Nephron (organoid): ENCODE data around the gene PPP3CA.

Experiments used
- H3K27ac Mint-ChIP-seq, 3 experiments: 2 replicates each; pipeline ENCODE4 v1.8.0; 2020; ENCODE audit warnings: mixed read lengths in 3 of 3, mild to moderate bottlenecking in 2 of 3, moderate library complexity in 1 of 3
- H3K27me3 Mint-ChIP-seq: 2 replicates; pipeline ENCODE4 v1.8.0; 2021; ENCODE audit warnings: low read depth, mild to moderate bottlenecking, moderate library complexity, mixed read lengths
- H3K36me3 Mint-ChIP-seq: 2 replicates; pipeline ENCODE4 v1.8.0; 2020; ENCODE audit warnings: low read depth, mixed read lengths
- H3K4me1 Mint-ChIP-seq: 2 replicates; pipeline ENCODE4 v1.8.0; 2020; ENCODE audit warnings: mixed read lengths
- H3K4me3 Mint-ChIP-seq, 3 experiments: 2 replicates each; pipeline ENCODE4 v1.8.0; 2020; ENCODE audit warnings: mild to moderate bottlenecking in 3 of 3, mixed read lengths in 3 of 3, moderate library complexity in 2 of 3
- H3K9me3 Mint-ChIP-seq: 2 replicates; pipeline ENCODE4 v1.8.0; 2020; ENCODE audit warnings: mixed read lengths
- TF ChIP-seq, protein P1 (sequence below), 3 experiments: fragments of 200-600 bp; sonication (generic); IDR thresholded peaks; one replicate each; pipeline ENCODE4 v1.5.0; 2021; ENCODE audit warnings: antibody characterized with exemption in 3 of 3; ENCODE audit not compliant: unreplicated experiment in 3 of 3

Gene PPP3CA

GRCh38 chr4:101356928-101357327 is 9.6 kb upstream of the PPP3CA start:
- TF ChIP-seq, protein P1, sequence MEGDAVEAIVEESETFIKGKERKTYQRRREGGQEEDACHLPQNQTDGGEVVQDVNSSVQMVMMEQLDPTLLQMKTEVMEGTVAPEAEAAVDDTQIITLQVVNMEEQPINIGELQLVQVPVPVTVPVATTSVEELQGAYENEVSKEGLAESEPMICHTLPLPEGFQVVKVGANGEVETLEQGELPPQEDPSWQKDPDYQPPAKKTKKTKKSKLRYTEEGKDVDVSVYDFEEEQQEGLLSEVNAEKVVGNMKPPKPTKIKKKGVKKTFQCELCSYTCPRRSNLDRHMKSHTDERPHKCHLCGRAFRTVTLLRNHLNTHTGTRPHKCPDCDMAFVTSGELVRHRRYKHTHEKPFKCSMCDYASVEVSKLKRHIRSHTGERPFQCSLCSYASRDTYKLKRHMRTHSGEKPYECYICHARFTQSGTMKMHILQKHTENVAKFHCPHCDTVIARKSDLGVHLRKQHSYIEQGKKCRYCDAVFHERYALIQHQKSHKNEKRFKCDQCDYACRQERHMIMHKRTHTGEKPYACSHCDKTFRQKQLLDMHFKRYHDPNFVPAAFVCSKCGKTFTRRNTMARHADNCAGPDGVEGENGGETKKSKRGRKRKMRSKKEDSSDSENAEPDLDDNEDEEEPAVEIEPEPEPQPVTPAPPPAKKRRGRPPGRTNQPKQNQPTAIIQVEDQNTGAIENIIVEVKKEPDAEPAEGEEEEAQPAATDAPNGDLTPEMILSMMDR (IDR thresholded peaks at IDR 0.05; ENCODE audit: unreplicated experiment in 3 of 3): no peak
- H3K4me3 Mint-ChIP-seq: no peak overlapping the region
- peaks cover 5% of the 10 kb centered on the region for H3K9me3 Mint-ChIP-seq
- no peaks in the 10 kb centered on the region for H3K27me3 Mint-ChIP-seq
- no peaks in the 10 kb centered on the region for H3K4me1 Mint-ChIP-seq
- H3K36me3 Mint-ChIP-seq: no peaks in the 10 kb centered on the region
- no peak overlapping the region for H3K27ac Mint-ChIP-seq

GRCh38 chr4:101355767-101356702 is 8.7 kb upstream of the PPP3CA start:
- H3K36me3 Mint-ChIP-seq: no peaks in the 10 kb centered on the region
- H3K4me1 Mint-ChIP-seq: no peaks in the 10 kb centered on the region
- no peaks in the 10 kb centered on the region for H3K27me3 Mint-ChIP-seq
- no peak overlapping the region for H3K27ac Mint-ChIP-seq
- TF ChIP-seq, protein P1 (IDR thresholded peaks at IDR 0.05; ENCODE audit: unreplicated experiment in 3 of 3): no peak
- peaks cover 5% of the 10 kb centered on the region for H3K9me3 Mint-ChIP-seq
- H3K4me3 Mint-ChIP-seq: no peak overlapping the region

DNA sequence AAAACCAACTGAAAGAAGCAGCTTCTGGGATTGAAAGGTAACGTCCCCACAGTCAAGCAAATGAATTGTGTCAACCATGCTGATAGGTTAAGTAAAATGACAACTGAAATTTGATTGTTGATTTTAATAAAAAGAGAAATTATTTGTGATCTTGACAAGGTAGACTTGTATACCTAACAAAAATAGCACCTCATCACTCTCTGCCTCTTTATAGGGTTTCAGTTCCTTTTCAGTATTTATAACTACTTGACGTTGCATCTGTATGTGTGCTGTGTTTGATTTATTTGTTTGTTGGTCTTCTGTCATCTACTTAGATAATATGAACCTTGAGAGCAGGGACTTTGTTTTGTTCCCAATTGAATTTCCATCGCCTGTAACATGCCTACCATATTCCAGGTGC is 7.9 kb upstream of the PPP3CA start:
- TF ChIP-seq, protein P1 (IDR thresholded peaks at IDR 0.05; ENCODE audit: unreplicated experiment in 3 of 3): no peak
- H3K4me3 Mint-ChIP-seq: no peak overlapping the region

DNA sequence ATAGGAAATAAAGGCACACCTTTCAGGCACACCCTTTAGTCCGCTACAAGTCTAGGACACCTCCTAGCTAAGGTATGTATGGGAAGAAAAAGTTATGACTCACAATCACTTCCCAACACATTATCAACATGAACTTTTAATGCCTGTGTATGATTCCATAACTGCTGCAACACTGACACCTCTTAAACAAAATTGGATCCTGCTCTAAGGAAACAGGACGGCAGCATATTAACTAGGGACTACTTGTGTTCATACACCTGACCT is 2.4 kb upstream of the PPP3CA start:
- H3K27me3 Mint-ChIP-seq: peaks cover 20% of the 10 kb centered on the region
- H3K9me3 Mint-ChIP-seq: no peaks in the 10 kb centered on the region
- TF ChIP-seq, protein P1 (IDR thresholded peaks at IDR 0.05; ENCODE audit: unreplicated experiment in 3 of 3): no peak
- H3K4me1 Mint-ChIP-seq: peaks cover 22% of the 10 kb centered on the region
- H3K4me3 Mint-ChIP-seq: peak overlapping the region in 1 of 3 experiments; percentile 50
- no peaks in the 10 kb centered on the region for H3K36me3 Mint-ChIP-seq
- H3K27ac Mint-ChIP-seq: no peak overlapping the region

More for the DNA sequence above, 7.9 kb upstream of the PPP3CA start:
- Mint-ChIP-seq H3K27me3 (peaks cover 5% of the 10 kb centered on the region), H3K36me3 (no peaks in the 10 kb centered on the region), H3K9me3 (peaks cover 3% of the 10 kb centered on the region), H3K4me1 (no peaks in the 10 kb centered on the region), H3K27ac (no peak overlapping the region)

DNA sequence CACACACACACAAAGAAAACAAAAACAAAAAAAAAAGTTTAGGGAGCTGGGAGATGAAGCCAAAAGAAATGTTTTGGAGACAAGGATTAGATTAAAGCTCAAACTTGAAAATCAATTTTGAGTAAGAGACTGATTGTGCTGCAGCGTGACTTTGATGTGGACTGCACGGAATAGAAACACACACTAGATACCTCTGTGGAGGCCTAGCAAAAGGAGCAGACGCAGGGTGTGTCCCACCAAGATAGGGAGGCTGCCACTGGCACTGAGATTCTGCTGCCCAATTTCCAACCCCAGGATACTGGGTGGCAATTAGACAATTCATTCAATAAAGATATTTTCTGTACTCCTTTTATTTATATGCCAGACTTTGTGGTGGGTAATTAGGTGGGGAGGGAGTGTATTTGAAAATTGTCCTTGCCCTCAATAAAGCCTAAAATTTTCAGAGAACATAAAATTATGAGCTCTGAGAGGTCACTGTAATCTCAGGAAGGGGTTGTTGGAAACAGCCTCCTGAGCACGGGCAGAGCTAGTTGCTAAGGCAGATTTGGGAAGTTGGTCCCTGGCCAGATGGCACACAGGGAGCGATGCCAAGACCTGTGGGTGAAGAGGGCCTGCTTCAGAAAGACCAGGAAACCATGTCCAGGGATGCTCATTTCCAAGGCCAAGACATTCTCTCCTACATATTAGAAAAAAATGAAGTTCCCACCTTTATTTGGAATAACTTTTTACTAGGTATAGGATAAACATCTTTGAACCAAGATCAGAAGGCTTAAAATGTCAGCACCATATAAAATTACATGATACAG is 1.9 kb upstream of the PPP3CA start:
- TF ChIP-seq, protein P1 (IDR thresholded peaks at IDR 0.05; ENCODE audit: unreplicated experiment in 3 of 3): no peak
- no peaks in the 10 kb centered on the region for H3K9me3 Mint-ChIP-seq

More for the DNA sequence above, 1.9 kb upstream of the PPP3CA start:
- H3K4me3 Mint-ChIP-seq: peak overlapping the region; percentile 93 to 98 (median 95)
- peaks cover 27% of the 10 kb centered on the region for H3K4me1 Mint-ChIP-seq
- H3K36me3 Mint-ChIP-seq: no peaks in the 10 kb centered on the region
- peaks cover 20% of the 10 kb centered on the region for H3K27me3 Mint-ChIP-seq
- H3K27ac Mint-ChIP-seq: peak overlapping the region; percentile 91 to 96 (median 95)
